SIG-M5 treated with dmso at 0.1 percent for 504 hours (cell line): ENCODE data around the gene THEM5.
A peak's percentile ranks its signal among the peaks of the same experiment; 100 is the strongest.
"Not testable (repeated sequence)": the region's sequence is repeated elsewhere in the genome, so short reads cannot be mapped to it uniquely, and the experiment has no call there.

Source experiments
- DNase-seq: peaks from one replicate; lab custom pipeline; 2025; ENCODE audit not compliant: unreplicated experiment; lab: John Stamatoyannopoulos, UW

Gene THEM5

DNA sequence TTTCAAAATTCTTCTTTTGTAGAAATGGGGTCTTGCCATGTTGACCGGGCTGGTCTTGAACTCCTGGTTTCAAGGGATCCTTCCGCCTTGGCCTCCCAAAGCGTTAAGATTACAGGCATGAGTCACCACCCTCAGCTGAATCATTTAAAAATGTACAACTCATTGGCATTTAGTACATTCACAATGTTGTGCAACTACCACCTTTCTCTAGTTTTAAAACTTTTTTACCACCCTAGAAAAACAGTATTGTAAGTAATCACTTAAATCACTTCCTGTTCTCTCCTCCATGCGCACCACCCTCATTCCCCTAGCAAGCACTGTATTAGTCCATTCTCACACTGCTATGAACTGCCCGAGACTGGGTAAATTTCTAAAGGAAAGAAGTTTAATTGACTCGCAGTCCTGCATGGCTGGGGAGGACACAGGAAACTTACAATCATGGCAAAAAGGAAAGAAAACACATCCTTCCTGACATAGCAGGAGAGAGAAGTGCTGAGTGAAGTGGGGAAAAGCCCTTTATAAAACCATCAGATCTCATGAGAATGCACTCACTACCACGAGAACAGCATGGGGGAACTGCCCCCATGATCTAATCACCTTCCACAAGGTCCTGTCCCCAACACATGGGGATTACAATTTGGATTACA, 14.4 kb upstream of the THEM5 start:
- peak; percentile 89 for DNase-seq

DNA sequence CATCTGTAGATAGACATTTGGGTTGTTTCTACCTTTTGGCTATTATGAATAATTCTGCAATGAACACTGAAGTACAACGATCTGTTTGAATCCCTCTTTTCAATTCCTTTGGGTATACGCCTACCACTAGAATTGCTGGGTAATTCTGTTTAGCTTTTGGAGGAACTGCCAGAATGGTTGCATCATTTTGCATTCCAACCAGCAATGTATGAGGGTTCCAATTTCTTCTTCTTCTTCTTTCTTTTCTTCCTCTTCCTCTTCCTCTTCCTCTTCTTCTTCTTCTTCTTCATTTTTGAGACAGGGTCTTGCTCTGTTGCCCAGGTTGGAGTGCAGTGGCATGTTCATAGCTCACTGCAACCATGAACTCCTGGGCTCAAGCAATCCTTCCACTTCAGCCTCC, 13.8 kb upstream of the THEM5 start:
- peak; percentile 33 for DNase-seq

DNA sequence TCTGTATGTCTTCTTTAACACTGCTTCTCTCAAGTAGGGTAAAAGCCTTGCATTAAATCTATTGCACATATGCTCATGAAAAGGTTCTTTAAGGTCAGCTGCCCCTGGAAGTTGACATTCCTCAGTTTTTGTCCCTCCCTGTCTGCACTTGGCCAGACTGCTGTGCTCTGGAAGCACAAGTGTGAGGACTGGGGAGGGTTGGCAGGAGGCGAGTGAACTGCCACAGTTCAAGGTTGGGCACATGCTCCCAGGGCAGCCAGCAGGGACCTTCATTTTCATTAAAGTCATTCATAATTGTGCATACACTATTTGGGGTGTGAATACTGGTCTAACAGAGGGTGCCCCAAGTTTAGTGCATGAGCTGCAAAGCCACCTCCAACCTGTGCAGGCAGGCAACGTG, 10.9 kb upstream of the THEM5 start:
- DNase-seq, result no peak

DNA sequence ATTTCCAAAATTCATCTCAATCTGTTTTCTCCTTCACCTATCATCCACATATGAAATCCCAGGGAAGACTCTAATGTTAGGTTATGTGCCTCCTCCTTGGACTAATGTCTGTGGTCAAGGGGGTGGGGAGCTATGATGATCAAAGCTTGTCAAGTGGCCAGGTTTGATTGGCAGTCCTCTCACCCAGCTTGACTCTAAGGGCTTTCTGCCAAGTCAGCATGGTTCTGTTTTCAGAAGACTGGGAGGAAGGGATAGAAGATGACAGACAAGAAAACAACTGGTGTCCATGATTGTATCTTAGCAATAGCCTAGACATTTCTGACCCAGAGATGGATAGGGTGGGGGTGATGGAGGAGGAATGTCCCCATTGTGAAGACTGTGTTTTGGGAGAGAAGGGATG, 9.1 kb upstream of the THEM5 start:
- DNase-seq, result no peak

DNA sequence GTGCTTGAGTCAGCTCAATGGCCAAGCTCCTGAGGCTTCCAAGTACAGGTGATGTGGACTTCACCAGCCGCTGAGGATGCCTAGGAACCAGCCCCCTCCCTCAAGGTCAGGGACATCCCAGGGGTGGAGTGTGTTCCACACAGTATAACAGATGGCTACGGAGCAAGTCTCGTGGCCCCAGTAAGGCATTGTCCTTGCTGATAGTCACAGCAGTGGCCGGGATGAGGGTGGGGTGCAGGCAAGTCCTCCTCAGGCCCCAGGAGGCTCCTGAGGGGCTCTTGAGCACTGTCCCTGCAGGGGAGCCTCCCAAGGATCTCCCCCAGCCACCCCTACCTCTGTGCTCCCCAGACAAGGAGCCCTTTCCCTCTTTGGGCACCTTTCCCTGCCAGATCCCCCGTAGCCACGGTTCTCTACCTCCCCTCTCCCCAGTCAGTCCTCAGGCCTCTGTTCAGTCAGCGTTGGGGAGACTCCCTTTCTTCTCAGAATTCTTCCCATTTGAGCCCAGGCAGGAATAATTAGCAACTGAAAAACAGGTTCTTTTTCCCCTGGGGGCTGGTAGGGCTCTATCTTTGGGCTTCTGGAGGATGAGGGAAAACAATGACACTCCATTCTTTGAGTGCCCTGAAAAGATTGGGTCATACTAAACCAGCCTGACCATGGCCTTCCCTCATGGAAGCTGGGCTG, 7.1 kb upstream of the THEM5 start:
- DNase-seq, result no peak

DNA sequence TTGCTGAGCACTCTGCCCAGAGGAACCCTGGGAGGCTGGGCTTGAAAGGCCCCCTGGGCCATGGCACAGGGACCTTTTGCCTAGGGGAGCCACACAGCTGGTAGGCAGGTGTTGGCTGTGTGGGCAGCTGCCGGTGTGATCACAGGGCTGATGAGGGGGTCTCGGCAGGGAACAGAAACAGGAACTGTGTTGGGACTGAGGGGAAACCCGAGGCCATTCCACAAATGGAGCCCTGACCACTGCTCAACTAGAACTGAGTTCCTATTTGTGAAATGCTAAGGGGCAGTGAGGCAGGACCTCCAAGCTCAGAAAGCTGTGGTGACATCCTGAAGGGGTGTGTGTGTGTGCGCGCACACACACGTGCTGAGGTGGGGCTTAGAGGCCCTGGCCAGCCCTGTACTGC, 6.4 kb upstream of the THEM5 start:
- DNase-seq, result no peak

DNA sequence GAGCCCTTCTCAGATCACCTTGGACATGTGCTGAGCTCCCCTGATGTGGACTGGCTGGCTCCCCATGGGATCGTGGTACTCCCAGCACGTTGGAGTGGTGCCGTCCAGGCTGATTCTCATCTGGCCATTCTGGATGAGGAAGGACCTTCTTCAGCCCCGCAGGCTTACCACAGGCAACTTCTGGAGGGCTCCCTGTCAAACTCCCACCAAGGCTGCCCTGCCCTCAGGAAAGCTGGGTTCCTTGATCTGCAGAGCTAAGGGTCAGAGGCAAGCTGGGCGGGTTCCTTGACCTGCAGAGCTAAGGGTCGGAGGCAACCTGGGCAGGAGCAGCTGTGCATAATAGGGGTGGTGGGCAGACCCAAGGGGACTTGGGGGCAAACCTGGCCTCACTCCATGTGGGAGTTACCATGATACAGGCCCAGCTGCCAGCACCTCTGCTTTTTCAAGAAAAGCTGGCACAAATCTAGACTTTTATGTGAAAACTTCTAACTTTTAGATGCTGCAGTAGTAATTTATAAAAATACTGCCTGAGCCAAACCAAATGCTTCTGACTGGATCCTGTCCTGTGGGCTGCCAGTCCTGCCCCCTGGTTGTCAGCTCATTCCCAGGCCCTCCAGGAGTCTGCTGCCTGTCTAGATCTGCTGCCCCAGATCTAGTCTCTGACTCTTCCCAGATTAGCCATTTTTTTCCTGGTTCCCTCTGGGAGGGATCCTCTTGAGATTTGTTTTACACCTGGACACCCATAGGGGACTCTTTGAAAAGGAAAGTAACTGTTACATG, 5.6 kb upstream of the THEM5 start:
- DNase-seq, result no peak

DNA sequence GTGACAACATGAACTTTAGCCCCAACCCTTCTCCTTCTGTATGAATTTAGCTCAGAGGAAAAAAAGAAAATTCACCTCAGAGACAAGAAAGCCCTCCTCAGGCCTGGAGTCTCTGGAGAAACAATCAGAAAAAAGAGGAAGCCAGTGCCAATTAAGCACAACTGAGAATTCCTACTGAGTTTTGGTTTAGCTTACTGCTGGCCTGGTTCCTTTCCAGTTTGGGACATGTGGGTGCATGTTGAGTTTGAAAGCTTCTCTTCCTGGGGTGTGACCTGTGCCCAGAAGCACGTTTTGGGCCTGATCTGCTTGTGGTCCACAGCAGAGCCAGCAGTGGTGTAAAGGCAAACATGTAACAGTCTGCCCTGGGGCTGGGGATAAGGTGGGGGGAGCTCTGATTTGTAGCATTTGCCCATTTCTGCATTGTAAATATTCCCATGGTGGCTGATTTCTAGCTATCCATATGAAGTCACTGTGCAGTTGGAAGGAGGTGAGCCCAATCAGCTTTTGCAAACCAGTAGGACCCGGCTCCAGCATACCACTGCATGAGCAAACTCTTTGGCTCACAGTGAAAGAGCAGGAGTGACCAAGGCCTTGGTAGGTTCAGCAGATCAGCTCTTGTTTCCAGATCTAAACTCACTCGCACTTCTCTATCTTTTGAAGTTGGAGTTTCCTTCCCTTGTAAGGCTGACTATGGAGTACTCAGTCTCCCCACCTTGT, 4.7 kb upstream of the THEM5 start:
- no peak for DNase-seq

DNA sequence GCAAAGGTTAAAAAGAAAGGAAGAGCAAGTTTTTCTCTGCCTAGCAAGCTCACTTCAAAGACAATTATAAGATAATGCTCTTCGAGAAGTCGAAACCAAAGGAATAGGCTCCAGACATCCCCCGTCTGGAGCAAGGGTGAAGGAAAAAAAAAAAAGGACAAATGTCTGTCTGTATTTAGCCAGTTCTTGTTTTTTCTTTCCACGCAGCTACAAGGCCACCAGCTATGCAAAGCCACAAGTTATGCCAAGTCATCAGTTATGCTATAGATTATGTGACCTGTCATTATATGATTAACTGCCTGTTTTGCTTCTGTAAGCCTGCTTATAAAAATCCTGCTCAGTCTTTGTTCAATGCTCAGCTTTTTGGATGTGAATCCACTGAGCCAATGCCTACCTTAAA, 2.4 kb upstream of the THEM5 start:
- no peak for DNase-seq

DNA sequence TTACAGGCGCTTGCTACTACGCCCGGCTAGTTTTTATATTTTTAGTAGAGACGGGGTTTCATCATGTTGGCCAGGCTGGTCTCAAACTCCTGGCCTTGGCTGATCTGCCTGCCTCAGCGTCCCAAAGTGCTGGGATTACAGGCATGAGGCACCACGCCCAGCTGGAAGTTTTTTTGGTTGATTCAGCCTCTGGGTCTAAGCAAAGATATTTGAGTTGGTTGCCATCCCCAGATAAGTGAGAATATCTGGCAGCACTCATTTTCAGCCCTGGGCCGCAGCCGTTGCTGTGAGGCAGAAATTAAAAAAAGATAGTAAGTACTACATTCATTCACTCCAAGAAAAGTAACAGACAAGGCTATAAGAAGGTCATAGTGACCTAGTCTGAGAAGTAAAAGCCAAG, 2.0 kb upstream of the THEM5 start:
- not testable (repeated sequence) for DNase-seq

DNA sequence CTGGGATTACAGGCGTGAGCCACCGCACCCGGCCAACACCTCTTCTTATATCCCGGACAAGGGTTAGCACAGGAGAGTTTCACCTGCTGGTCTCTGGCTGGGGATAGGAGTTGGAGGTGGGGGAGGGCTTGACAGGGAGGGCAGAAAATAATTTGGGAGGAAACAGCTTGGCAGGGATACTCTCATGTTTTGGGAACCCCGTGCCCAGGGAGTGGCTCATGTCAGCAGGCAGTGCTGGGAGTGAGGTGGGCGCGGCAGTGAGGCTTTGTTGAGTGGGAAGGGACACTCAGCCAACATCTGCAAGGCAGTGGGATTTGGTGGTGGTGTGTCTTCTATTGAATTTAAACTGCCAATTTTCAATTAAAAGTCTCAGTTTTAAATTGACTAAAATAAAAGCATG, 1.1 kb upstream of the THEM5 start:
- DNase-seq, result no peak

DNA sequence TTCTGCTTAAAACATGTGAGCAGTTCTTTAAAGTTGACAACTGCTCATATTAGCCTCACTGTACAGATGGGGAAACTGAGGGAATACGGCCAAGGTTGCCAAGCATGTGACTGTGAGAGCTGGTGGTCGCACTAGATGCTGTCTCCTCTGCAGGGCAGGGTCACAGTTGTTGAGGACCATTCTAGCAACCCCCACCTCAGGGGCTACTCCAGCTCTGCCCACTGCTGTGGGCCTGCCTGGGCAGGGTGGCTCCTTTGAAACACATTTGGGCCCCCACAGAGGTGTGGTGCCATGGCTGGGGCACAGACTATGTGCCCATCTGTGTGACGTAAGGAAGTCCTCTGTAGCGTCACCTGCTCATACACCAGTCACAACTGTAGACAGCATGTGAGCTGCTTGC, 779 bp downstream of the THEM5 start:
- DNase-seq, result no peak

DNA sequence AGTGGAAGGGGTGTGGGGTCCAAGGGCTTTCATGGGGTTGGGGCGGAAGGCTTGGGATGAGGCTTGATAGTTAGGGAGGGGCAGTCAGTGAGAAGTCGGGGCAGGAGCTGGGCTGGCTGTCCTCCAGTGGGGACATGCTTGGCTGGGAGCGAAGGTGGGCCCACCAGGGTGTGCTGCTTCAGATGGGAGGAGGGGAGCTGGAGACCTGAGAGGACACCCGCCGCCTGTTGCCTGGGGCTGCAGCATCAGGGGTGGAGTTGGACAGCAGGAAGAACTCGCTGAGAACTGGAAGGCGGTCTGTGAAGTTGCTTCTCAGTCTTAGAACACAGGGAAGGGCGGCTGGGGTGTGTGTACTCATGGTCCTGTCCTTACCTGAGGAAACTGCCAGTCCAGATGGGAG, 1.6 kb downstream of the THEM5 start:
- no peak for DNase-seq

DNA sequence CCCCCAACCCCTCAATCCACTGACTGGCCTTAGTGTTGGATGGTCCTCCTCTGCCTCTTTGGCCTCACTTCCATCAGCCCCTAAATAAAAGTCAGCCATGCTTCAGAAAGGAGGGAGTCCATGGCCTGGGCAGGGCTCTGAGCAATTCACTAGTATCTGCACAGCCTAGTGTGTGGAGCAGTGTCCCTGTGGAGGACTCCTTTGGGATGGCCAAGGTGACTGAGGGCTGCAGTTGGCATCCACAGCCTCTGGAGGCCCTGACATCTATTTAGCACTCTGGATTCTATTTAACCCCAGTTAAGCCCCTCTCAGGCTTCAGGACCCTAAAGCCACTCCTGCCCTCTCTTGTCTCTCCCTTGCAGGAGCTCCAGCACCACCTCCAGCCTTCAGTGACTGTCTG, 3.6 kb downstream of the THEM5 start:
- no peak for DNase-seq

DNA sequence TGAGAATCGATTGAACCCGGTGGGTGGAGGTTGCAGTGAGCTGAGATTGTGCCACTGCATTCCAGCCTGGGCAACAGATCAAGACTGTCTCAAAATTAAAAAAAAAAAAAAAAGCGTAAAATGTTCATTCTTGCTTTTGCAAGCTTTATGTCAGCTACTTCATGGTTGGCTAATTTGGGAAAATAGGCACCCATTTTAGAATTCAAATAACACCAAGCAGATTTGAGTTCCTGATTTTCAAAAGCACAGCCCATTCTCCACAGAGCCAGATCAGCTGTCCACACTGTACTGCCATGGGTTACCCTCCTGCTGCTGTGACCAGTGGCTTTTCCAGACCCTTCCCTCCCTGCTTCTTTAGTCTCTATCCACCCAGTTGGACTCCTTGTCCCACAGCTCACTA, 4.4 kb downstream of the THEM5 start:
- DNase-seq, result no peak

DNA sequence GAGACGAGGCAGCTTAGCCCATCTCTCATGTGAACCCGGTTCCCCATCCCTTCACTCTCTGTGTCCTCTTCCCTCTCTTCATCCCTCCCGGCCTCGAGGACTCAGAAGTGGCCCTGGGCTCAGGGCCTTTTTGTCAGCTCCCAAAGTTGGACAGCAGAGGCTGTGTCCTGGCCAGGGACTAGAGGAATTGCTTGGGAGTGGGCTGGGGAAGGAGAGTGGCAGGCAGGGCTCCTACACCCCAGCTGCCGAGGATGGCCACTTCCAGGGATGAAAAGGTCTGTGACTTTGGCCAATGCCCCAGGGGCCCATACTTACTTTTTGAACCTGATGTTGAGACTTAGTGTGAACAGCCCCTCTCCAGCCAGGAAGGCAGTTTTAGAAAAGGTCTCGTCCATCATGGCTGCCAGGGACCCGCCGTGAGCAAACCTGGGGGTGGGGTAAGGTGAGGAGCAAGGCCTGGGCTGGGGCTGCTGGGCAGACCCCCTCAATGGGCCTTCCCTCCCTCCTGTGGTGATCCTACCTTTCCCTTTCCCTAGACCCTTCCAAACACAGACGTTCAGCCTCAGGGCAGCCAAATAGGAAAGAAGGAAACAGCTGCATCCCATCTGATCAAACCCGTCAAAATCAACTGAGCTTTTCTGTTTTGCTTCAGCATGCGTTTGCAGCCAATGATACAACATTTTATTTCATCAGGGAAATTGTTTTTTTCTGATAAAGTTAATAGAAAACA, 5.5 kb downstream of the THEM5 start:
- DNase-seq, result no peak

DNA sequence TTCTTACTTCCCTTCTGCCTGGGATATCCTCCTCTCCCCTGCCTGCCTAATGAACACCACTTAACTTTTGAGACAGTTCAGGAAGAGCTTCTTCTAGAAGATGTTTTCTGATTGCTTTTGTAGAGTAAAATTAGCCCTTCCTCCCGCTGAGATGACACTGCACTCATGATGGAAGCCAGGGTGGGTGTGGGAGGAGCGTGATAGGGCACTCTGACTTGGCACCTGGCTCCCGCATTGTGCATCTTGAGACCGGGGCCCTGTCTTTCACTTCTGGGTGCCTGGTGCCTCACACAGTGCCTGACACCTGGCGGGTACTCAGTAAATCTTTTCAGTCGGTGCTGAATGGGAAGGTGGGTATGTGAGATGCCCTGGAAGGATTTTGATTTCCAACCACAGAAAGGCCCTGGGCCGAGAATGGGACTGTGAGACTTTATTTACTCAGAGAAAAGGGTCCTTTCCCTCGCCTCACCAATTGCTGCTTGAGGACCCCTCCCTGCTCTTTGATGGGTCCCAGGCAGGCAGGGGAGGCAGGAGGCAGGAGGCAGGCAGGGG, 6.8 kb downstream of the THEM5 start:
- DNase-seq, result no peak

DNA sequence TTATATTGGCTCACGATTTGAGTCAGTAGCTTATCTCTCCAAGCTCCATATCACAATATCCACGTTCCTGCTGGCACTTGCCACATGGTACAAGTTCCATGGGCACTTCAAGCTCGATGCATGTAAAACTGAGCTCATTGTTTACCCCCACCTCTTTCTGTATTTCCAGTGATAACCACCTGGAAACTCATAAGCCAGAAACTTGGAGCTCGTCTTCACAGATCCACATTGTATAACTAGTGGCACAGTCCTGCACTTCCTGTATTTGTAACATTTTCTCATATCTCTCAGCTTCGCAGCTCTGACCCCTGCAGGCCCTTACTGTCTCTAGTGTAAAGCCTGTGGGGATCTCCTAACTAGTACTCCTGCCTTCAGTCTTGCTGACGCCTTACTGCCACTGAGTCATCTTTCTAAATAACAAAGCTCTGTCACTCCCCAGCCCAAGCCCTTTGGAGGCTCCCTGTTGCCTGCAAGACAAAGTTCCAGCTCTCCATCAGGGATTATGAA, 7.4 kb downstream of the THEM5 start:
- peak; percentile 45 for DNase-seq

DNA sequence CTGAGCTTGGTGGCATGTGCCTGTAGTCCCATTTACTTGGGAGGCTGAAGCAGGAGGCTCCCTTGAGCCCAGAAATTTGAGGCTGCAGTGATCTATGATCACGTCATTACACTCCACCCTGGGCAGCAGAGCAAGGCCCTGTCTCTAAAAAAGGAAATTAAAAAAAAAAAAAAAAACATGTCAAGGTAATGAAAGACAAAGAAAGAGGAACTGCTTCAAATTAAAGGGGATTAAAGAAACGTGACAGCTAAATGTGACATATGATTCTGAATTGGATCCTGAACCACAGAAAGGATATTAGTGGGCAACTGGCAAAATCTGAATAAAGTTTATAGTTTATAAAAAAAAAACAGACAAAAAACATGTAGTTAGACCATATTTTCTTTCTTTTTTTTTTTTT, 10.1 kb downstream of the THEM5 start:
- DNase-seq, result no peak

DNA sequence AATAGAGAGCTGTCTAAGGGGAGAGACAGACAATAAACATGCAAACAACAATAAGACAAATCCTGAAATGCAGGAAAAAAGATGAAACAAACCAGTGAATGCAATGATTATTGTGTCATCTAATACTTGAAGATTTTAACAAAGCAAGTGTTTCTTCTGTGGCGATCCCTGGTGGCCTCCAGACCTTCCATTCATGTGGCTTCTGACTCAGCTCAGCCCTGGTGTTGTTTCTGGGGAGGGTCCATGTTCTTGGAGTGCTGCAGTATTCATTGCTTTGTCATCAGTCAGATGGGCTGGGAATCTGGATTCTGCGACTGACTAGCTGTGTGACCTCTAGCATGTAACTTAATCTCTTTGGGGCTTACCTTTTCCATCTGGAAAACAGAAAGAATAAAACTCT, 12.4 kb downstream of the THEM5 start:
- no peak for DNase-seq

DNA sequence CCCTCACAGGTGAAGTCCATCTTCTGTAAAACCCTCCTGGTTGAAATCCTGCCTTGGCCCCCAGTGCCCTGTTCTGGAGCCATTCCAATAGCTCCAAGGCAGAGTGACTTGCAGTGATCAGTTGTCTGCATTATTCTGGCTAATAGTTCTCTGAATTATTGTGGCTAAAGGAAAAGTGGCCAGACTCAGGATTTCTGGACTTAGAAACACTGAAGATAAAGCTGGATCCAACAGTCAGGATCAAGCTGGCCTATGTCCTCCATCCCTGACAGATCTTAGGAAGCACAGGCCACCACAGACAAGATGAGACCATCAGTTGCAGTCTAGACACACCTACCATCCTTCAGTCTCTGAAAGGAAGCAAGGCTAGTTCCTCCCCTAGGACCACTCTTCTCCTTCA, 13.1 kb downstream of the THEM5 start:
- DNase-seq, result no peak
